ENCODE measurements around the gene ESPL1. TPM values are rescaled to one million over a fixed set of nuclear protein-coding genes. Genes with fewer than 3 reads are reported as not detected.

The ESPL1 gene
- total and polyA plus RNA-seq, 2 donors (not counting 1 experiment from before 2014, with no cell fraction given) = 1.4 to 1.8 TPM

- no peaks in the 10 kb centered on the region for H4K20me1 ChIP-seq (ENCODE audit: control insufficient read depth, extremely low read depth, insufficient read depth, low read length)
- DNase-seq (ENCODE audit: low read depth in 2 of 2) = no peak
- H3K36me3 ChIP-seq (ENCODE audit: control insufficient read depth, insufficient read depth, low read length) = peaks cover 2% of the 10 kb centered on the region
- no peaks in the 10 kb centered on the region for H3K27me3 ChIP-seq (ENCODE audit: control insufficient read depth, insufficient read depth, low read length)
- H3K4me2 ChIP-seq (ENCODE audit: extremely low read depth, insufficient read depth, low read length) = peak overlapping the region; percentile 66
- H3K4me1 ChIP-seq (ENCODE audit: control insufficient read depth, extremely low read depth, insufficient read depth, low read length) = peaks cover 38% of the 10 kb centered on the region
- TF ChIP-seq EZH2 (IDR thresholded peaks at IDR 0.05; ENCODE audit: low read length, missing control alignments) = no peak
- TF ChIP-seq CTCF (conservative IDR thresholded peaks at IDR 0.05 in 1 of 2, IDR thresholded peaks at IDR 0.05 in 1 of 2; ENCODE audit: low read depth in 1 of 2, low read length in 2 of 2) = no peak
- H3K9me3 ChIP-seq (ENCODE audit: control insufficient read depth, insufficient read depth, low read depth, low read length) = no peaks in the 10 kb centered on the region
- H3K79me2 ChIP-seq (ENCODE audit: control insufficient read depth, insufficient read depth, low read length) = peaks cover 22% of the 10 kb centered on the region
- no peak overlapping the region for H2AFZ ChIP-seq (ENCODE audit: low read length)
- H3K27ac ChIP-seq (ENCODE audit: insufficient read depth, low read length) = peak overlapping the region; percentile 97
- no peak overlapping the region for H3K9ac ChIP-seq (ENCODE audit: insufficient read depth, low read length)
- H3K4me3 ChIP-seq (replicated peaks in 1 of 4; ENCODE audit: control extremely low read depth in 1 of 4, insufficient read depth in 1 of 4, low read depth in 3 of 4, low read length in 4 of 4) = peak overlapping the region in 3 of 4 experiments; percentile 24 to 48 (median 41)
Measured at GRCh38 chr12:53222170-53222721, 45.9 kb upstream of the ESPL1 start.

GRCh38 chr12:53222806-53223261 is 45.3 kb upstream of the ESPL1 start:
- Histone ChIP-seq H3K4me3 (replicated peaks in 1 of 4; ENCODE audit: control extremely low read depth in 1 of 4, insufficient read depth in 1 of 4, low read depth in 3 of 4, low read length in 4 of 4) (peak overlapping the region in 1 of 4 experiments; percentile 20), H3K36me3 (ENCODE audit: control insufficient read depth, insufficient read depth, low read length) (peaks cover 3% of the 10 kb centered on the region), H4K20me1 (ENCODE audit: control insufficient read depth, extremely low read depth, insufficient read depth, low read length) (no peaks in the 10 kb centered on the region), H3K79me2 (ENCODE audit: control insufficient read depth, insufficient read depth, low read length) (peaks cover 16% of the 10 kb centered on the region), H3K27ac (ENCODE audit: insufficient read depth, low read length) (peak overlapping the region; percentile 34), H3K9me3 (ENCODE audit: control insufficient read depth, insufficient read depth, low read depth, low read length) (no peaks in the 10 kb centered on the region), H3K9ac (ENCODE audit: insufficient read depth, low read length) (no peak overlapping the region), H3K27me3 (ENCODE audit: control insufficient read depth, insufficient read depth, low read length) (no peaks in the 10 kb centered on the region), H3K4me1 (ENCODE audit: control insufficient read depth, extremely low read depth, insufficient read depth, low read length) (peaks cover 33% of the 10 kb centered on the region), H3K4me2 (ENCODE audit: extremely low read depth, insufficient read depth, low read length) (no peak overlapping the region), H2AFZ (ENCODE audit: low read length) (no peak overlapping the region)
- no peak for TF ChIP-seq EZH2 (IDR thresholded peaks at IDR 0.05; ENCODE audit: low read length, missing control alignments)
- TF ChIP-seq CTCF (conservative IDR thresholded peaks at IDR 0.05 in 1 of 2, IDR thresholded peaks at IDR 0.05 in 1 of 2; ENCODE audit: low read depth in 1 of 2, low read length in 2 of 2) = no peak
- DNase-seq (ENCODE audit: low read depth in 2 of 2) = no peak

GRCh38 chr12:53223389-53224060 is 44.6 kb upstream of the ESPL1 start:
- no peaks in the 10 kb centered on the region for H4K20me1 ChIP-seq (ENCODE audit: control insufficient read depth, extremely low read depth, insufficient read depth, low read length)
- TF ChIP-seq CTCF (conservative IDR thresholded peaks at IDR 0.05 in 1 of 2, IDR thresholded peaks at IDR 0.05 in 1 of 2; ENCODE audit: low read depth in 1 of 2, low read length in 2 of 2) = no peak
- no peak for TF ChIP-seq EZH2 (IDR thresholded peaks at IDR 0.05; ENCODE audit: low read length, missing control alignments)
- H3K79me2 ChIP-seq (ENCODE audit: control insufficient read depth, insufficient read depth, low read length) = peaks cover 10% of the 10 kb centered on the region
- H3K27ac ChIP-seq (ENCODE audit: insufficient read depth, low read length) = peak overlapping the region; percentile 28
- H3K9me3 ChIP-seq (ENCODE audit: control insufficient read depth, insufficient read depth, low read depth, low read length) = no peaks in the 10 kb centered on the region
- no peak overlapping the region for H2AFZ ChIP-seq (ENCODE audit: low read length)
- H3K4me1 ChIP-seq (ENCODE audit: control insufficient read depth, extremely low read depth, insufficient read depth, low read length) = peaks cover 30% of the 10 kb centered on the region
- peak; percentile 64 to 66 for DNase-seq (ENCODE audit: low read depth in 2 of 2)
- peaks cover 3% of the 10 kb centered on the region for H3K36me3 ChIP-seq (ENCODE audit: control insufficient read depth, insufficient read depth, low read length)
- H3K27me3 ChIP-seq (ENCODE audit: control insufficient read depth, insufficient read depth, low read length) = no peaks in the 10 kb centered on the region
- peak overlapping the region; percentile 59 for H3K4me2 ChIP-seq (ENCODE audit: extremely low read depth, insufficient read depth, low read length)
- H3K4me3 ChIP-seq (replicated peaks in 1 of 4; ENCODE audit: control extremely low read depth in 1 of 4, insufficient read depth in 1 of 4, low read depth in 3 of 4, low read length in 4 of 4) = no peak overlapping the region
- H3K9ac ChIP-seq (ENCODE audit: insufficient read depth, low read length) = no peak overlapping the region

All from fibroblast of lung (primary cell).